Kidney (tissue), 14 donors: Measurements from ENCODE around the gene CDKL4. TPM values are rescaled to one million over a fixed set of nuclear protein-coding genes. Genes with fewer than 3 reads are reported as not detected.

ENCODE experiments used
- DNase-seq, 5 donors: peaks; one replicate each; pipeline ENCODE4 v3.0.0-alpha.2; 2013 to 2020
- FAIRE-seq: peaks from 2 replicates; lab custom pipeline; 2012; peaks lifted over from hg19 to GRCh38; lab: Jason Lieb, UNC
- H3K27ac ChIP-seq, 2 donors: one replicate each; pipeline ENCODE4 v1.7.0; 2013; ENCODE audit warnings: low read depth in 2 of 2, low read length in 2 of 2, inconsistent platforms in 1 of 2
- H3K27me3 ChIP-seq: one replicate; pipeline ENCODE4 v1.7.1; 2013; ENCODE audit warnings: low read length, inconsistent platforms; ENCODE audit not compliant: control insufficient read depth, insufficient read depth
- H3K36me3 ChIP-seq, 3 donors: one replicate each; pipeline versions ENCODE4 v1.7.0 to v1.7.1; 2013; ENCODE audit warnings: low read length in 3 of 3, control low read depth in 1 of 3, inconsistent platforms in 1 of 3; ENCODE audit not compliant: insufficient read depth in 3 of 3, control insufficient read depth in 2 of 3
- H3K4me1 ChIP-seq, 3 donors: one replicate each; pipeline versions ENCODE4 v1.7.0 to v1.7.1; 2013; ENCODE audit warnings: low read length in 3 of 3, inconsistent platforms in 1 of 3, low read depth in 1 of 3; ENCODE audit not compliant: control insufficient read depth in 2 of 3, insufficient read depth in 2 of 3
- H3K4me3 ChIP-seq, 3 donors: one replicate each; pipeline versions ENCODE4 v1.7.0 to v1.8.1; 2013; ENCODE audit warnings: low read length in 3 of 3, control low read depth in 1 of 3, inconsistent platforms in 1 of 3
- H3K9ac ChIP-seq, 3 donors: one replicate each; pipeline versions ENCODE4 v1.7.0 to v1.7.1; 2013; ENCODE audit warnings: low read length in 3 of 3, control low read depth in 1 of 3, inconsistent platforms in 1 of 3
- H3K9me3 ChIP-seq, 3 donors: one replicate each; pipeline versions ENCODE4 v1.7.0 to v1.7.1; 2013; ENCODE audit warnings: low read length in 3 of 3, control low read depth in 1 of 3, inconsistent platforms in 1 of 3; ENCODE audit not compliant: control insufficient read depth in 2 of 3, insufficient read depth in 1 of 3
- CTCF ChIP-seq: IDR thresholded peaks from 3 replicates; pipeline ENCODE4 v1.5.1; 2012; ENCODE audit warnings: mild to moderate bottlenecking, moderate library complexity, borderline replicate concordance; ENCODE audit not compliant: insufficient read depth; ENCODE audit errors: extremely low read depth
- intact Hi-C: fragments of 100-400 bp; cut with DNase I; formaldehyde crosslinking; loops from one replicate; pipeline ENCODE4 v1.11.1; 2022
- polyA plus RNA-seq: library from polyadenylated mRNA; stranded (reverse); fragments of 350-450 nt; fragmentation: Illumina TruSeq; extraction: RNeasy Lipid Tissue Mini Kit (QIAGEN cat#74804); gene quantifications from one replicate; pipeline ENCODE4 v1.2.3, GENCODE V29; 2014; ENCODE audit warnings: low read depth, low replicate concordance; ENCODE audit not compliant: insufficient read depth
- total RNA-seq: library from RNA; stranded (reverse); fragmentation: NEBNext Ultra II Directional; extraction: Animal tissue kit (Norgen Biotek cat#: 25700); gene quantifications from one replicate; pipeline ENCODE4 v1.2.1, GENCODE V29; 2021
- donor health status: control.
- donor health status: control.
- donor health status: control.
- donor health status: control.
- donor health status: control.
- donor health status: DM: yes; HTN: yes; CAD: no.
- donor health status: Normal renal cell carcinoma (clear cell type).

Gene CDKL4
- total and polyA plus RNA-seq, 2 donors from 2014 or later, result 1.2 TPM; not detected in 1

GRCh38 chr2:39145906-39146421, 97.8 kb downstream of the CDKL4 start:
- Histone ChIP-seq H3K9me3 (no peaks in the 10 kb centered on the region), H3K27ac (no peak overlapping the region), H3K36me3 (no peaks in the 10 kb centered on the region), H3K4me3 (no peak overlapping the region), H3K9ac (no peak overlapping the region), H3K27me3 (no peaks in the 10 kb centered on the region), H3K4me1 (no peaks in the 10 kb centered on the region)
- no peak for DNase-seq
- intact Hi-C loops, result no loop called here
- no peak for FAIRE-seq
- no peak for TF ChIP-seq CTCF

GRCh38 chr2:39144416-39144815, 99.4 kb downstream of the CDKL4 start:
- Histone ChIP-seq H3K9me3 (no peaks in the 10 kb centered on the region), H3K9ac (no peak overlapping the region), H3K4me3 (no peak overlapping the region), H3K36me3 (no peaks in the 10 kb centered on the region), H3K27ac (no peak overlapping the region), H3K4me1 (no peaks in the 10 kb centered on the region), H3K27me3 (no peaks in the 10 kb centered on the region)
- intact Hi-C loops, result no loop called here
- no peak for DNase-seq
- FAIRE-seq, result no peak
- TF ChIP-seq CTCF, result no peak

- no peaks in the 10 kb centered on the region for H3K27me3 ChIP-seq
- H3K36me3 ChIP-seq, result no peaks in the 10 kb centered on the region
- no peak overlapping the region for H3K27ac ChIP-seq
- DNase-seq (no peak), FAIRE-seq (no peak)
- H3K9ac ChIP-seq, result no peak overlapping the region
- intact Hi-C loops, result no loop called here
- H3K4me1 ChIP-seq, result no peaks in the 10 kb centered on the region
- H3K9me3 ChIP-seq, result no peaks in the 10 kb centered on the region
- TF ChIP-seq CTCF, result no peak
- no peak overlapping the region for H3K4me3 ChIP-seq
Measured at GRCh38 chr2:39142904-39143605, 100.7 kb downstream of the CDKL4 start.
